Fibroblast of the conjunctiva (primary cell): ENCODE data around the gene PFKM.

Experiments used
- DNase-seq: peaks from one replicate; pipeline ENCODE4 v3.0.0-alpha.2; 2010; ENCODE audit warnings: low read depth

PFKM gene

DNA sequence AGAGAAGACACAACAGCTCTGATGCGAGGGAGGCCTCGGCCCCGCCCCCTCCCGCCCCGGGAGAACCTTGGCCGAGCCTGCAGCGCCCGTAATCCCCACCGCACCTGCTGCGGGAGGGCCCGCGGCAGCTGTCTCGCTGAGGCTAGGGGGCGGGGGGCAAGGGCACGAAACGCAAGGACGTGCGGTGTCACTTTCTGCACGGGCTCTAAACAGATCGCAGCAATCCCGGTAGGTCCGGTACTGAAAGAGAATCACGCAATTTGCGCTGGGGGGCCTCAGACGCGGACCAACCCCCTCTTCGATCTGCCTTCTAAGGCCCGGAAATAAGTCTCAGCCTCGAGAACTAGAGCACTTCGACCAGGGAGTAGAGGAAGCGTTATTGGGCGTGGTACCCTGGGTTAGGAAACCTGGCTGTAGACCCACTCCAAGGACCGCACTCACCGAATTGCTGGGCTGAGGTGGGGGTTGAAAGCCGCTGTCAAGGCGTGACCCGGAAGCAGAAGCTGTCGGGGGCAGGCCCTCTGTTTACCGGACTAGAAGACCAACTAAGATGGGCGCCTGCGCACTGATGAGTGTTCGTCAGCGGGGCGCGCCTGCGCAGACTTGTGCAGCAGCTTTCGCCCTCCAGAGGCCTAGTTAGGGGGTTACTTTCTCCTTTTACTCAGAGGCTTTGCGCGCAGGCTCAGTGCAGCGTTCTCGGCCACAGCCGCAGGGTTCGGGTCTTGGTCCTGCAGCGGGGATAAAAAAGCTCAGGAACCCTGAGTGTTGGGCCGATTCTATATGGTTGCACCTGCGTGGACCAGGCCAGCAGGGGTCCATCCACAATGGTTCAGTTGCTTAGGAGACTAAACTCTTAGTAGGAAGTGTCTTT is 38.1 kb downstream of the PFKM start, which contains the start of gene ASB8:
TSS of gene ASB8 (minus strand) at position 498 of the 871 bp plus-strand sequence. CDS start 4,019 bp downstream, outside the sequence.
- DNase-seq, result peak; percentile 98

DNA sequence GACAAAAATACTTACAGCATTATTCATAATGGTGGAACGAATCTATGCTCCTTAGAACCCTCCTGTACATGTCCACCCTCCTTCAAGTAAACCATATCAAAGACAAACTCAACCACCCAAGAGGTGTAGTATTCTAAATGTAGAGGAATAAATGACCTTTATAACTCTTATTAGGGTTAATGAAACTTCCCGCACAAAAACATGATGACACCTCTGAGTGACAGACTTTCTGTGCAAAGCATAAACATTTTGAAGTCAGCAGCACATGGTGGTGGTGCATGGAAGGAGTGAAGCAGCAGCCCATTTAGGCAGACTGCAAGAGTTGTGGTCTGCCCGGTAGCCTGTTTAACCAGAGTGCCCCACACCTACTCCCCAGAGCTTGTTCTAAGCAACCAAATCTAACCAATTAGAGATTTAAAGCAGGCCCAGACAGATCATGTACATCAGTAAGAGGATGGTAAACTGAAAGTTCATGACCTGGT is 38.8 kb downstream of the PFKM start:
- DNase-seq, result no peak

DNA sequence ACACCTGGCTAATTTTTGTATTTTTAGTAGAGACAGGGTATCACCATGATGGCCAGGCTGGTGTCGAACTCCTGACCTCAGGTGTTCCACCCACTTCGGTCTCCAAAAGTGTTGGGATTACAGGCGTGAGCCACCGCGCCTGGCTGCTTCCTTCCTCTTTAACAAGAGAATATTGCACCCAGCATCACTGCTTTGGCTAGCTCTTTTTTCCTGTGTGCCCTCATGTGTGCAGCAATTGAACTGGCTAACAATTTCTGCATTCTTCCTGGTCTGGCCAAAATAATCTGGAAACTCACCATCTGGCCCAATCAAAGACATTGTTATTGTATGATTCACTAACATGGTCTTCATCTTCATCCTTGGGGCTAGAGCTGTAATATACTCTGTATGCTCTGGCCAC is 40.9 kb downstream of the PFKM start:
- DNase-seq, result no peak

DNA sequence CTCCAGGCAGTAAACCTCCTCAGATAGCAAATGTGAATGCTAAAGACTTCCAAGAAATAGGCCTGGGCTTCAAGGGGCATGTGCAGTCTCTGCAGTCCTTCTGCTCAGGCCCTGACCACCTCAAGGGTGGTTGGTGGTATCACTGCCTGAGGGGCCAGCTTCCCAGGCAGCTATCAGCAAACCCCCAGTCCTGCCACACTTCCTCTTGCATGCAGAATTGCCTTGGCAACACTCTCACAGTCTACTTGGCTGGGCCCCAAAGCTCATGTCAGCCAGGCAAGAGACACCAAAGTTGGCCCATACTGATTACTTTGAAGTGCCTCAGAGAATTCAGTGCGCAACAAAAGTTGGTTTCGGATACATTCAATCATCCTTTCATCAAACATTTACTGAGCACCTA is 41.6 kb downstream of the PFKM start:
- no peak for DNase-seq

DNA sequence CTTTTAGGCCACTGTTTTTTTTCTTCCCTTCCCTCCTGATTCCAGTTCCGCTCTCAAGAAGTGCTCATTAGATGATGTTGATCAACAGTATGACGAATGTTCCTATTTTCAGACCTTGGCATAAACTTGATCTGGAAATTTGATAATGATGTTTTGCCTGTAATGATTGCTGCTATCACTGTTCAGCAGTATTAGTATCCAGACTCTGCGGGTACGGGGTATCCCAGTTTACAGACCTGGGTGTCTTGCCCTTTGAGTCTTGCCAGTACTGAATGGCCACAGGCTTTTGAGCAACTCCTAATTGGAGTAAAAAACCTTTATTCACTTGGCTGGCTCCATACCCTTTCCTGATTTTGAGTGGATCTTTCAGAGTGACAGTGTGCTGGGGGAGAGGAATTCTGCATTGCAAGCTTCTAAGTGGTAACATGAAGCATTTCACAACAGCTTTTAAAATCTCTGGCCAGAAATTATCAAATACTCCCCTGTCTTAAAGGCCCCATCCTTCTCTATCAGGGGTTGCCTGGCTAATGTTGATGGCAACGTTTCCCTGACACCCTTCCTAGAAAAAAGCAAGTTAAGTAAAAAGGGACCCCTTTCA is 44.1 kb downstream of the PFKM start:
- no peak for DNase-seq

DNA sequence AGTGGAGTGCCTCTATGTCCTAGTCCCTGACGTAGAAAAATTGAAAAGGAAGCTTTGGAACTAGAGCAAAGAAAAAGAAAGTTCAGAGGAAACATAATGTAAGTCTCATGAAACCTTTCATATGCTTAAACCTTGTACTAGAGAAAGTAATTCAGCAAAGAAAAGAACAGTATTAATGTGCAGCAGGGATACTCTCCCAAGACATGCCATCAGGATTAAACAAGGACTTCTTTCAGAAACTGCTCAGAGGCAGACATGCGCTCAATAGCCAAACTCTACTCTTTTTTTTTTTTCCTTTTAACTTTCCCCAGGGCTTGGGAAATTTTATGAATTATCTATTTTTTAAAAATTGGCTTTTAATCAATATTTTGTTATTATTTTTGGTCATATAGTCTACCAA is 45.3 kb downstream of the PFKM start:
- no peak for DNase-seq

DNA sequence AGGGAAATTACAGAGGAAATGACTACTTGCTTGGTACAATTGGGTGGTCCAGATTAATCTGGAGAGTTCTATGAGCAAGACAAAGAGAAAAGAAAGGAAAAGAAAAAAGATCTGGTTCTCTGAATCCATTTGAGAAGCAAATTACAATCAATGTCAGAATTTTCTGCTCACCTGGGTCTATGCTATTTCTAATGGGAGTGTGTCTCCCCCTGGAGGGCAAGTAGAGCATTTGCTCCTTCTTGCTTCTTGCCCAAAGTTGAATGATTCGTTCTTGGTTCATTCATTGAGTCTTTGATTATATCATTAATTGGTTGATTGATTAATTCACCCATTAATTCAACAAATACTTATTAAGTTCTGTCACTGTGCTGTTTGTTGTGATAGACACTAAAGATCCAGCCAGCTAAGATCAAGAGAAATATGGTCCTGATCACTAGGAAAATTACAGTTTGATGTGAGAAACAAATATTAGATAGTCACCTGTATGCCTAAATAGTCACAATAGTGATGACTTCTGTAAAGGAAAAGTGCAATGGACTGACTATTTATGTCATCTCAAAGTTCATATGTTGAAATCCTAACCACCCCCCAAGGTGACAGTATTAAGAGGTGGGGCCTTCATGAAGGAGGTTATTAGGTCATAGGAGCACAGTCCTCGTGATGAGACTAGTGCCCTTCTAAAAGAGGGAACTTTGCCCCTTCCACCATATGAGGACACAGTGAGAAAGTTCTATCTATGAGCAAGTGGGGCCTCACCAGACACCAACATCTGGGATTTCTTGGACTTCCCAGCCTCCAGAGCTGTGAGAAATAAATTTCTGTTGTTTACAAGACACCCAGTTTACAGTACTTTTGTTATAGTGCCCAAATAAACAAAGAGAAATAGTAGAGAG is 46.2 kb downstream of the PFKM start:
- DNase-seq, result peak; percentile 55

DNA sequence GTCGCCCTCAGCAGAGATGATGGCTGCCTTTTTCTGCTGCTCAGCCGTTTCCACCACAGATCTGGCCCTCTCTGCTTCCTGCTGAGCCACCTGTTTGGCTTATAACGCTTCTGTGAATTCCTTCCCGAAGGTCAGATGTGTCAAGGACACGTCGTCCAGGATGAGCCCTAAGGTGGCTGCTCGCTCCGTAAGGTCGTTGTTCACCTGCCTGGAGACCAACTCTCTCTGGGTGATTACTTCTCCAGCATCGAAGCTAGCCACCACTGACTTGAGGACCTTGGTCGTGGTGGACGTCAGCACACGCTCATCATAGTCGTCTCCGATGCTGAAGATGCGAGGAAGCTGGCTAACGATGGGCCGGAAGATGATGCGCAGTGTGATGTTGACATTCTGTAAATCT is 49.8 kb downstream of the PFKM start:
- no peak for DNase-seq

DNA sequence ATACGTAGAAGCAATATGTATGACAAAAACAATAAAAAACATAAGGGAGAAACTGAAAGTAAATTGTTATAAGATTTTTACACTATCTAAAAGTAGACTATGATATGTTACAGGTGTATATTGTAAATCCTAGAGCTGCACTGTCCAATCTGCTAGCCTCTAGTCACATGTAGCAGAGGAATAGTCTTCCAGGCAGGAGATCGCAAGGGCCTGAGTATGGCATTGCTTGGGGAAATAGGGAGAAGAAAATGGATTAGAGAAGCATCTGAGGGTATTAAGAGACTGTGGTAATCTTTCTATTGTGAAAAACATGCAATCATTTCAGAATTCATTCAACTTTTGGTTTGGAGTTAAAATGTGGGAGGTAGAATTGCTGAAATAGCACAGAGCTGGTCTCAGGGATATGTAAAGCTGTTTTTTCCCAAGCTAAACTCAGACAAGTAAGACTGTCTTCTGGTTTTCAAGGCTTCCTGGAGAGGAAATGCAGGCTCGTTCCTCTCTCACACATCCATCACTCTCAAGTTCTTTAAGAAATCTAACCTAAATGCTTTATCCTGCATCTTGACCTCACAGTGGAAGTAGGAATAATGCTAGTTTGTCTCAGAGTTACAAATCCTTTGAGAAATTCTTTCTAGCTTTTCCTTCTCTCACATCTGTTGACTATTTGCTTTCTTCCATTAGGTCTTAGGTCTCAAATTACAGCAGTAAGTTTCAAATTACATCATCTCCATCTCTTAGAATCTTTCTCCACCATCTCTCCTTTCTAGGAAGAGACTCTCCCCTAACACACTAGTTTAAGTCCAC is 56.7 kb downstream of the PFKM start:
- no peak for DNase-seq

DNA sequence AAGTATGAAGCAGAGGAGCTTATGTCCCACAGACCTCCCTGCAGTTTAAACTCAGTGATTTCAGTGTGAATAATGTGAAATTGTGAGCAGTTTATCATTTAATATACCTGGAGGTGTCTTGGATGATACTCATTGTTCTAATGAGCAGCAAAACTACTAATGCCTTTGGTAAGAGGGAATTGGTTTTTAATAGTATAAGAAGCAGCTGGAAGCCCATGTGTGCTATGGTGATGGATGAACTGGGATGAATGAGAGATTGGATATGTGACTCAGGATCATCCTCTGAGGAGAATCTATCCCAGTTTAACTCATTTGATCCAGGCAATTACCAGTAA is 57.2 kb downstream of the PFKM start:
- no peak for DNase-seq

DNA sequence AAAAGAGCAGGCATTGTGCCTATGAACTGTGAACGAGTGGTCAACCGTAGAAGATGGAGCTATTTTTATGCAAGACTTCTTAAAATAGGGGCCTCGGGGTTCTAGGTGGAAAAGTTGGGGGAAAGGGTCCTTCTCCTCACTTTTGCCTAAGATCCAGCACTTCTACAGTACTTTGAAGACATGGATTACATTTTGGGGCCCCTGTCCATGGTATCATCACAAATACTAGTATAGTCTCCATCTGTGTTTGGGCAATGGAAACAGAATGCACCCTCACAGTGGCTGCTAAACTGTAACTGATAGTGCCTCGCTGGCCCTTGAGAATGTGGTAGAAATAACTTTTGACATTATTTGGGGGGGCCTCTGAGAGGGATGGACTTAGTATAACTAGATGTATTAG is 58.8 kb downstream of the PFKM start:
- no peak for DNase-seq

DNA sequence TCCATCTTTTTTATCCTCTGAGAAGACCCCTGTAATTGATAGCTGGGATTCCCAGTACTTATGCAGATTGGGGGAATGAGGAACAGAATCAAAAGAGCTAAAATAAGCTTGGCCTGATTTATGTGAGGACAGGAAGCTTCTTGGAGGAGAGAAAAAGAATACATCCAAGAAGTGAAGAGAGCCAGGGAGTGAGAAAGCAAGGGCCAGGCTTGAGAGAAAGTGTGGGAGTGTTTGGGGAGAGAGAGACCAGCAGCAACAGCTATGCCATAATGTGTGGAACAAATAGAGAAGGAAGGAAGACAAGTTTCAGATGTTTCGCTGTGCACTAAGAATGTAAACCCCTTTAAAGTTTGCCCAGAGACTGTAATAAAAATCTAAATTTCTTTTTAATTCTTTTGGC is 60.3 kb downstream of the PFKM start:
- no peak for DNase-seq

DNA sequence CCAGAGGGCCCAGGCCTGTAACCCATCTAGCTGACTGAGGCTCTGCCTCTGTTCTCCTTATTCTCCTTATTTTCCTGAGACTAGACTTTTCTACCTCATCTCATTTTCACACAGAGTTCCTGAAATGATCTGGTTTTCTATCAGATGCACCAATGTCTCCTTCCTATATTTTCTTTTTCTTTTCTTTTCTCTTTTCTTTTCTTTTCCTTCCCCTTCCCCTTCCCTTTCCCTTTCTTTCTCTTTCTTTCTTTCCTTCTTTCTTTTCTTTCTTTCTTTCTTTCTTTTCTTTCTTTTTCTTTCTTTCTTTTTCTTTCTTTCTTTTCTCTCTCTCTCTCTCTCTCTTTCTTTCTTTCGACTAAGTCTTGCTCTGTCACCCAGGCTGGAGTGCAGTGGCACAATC is 61.3 kb downstream of the PFKM start:
- DNase-seq, result no peak

DNA sequence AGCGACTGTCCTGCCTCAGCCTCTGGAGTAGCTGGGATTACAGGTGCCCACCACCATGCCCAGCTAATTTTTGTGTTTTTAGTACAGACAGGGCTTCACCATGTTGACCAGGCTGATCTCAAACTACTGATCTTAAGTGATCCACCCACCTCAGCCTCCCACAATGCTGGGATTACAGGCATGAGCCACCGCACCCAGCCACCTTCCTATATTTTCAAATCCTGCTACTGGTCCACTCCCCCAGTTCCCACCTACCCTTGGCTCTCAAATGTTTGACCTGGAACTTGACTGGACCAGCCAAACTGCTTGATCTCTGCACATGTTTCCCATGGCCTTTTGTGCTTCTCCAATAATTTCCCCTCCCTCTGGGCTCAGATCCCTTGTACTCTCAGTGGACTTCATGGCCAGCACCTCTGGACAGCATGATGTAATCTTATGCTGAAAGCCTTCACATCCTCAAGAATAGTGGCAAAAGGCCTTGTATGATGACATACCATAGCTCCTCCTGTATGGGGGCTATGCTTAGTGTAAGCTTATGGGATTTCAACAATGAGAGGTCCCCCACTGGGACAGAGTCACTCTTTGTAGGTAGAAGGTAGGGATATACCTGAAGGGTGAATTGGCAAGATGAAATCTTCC is 61.8 kb downstream of the PFKM start:
- DNase-seq, result no peak

DNA sequence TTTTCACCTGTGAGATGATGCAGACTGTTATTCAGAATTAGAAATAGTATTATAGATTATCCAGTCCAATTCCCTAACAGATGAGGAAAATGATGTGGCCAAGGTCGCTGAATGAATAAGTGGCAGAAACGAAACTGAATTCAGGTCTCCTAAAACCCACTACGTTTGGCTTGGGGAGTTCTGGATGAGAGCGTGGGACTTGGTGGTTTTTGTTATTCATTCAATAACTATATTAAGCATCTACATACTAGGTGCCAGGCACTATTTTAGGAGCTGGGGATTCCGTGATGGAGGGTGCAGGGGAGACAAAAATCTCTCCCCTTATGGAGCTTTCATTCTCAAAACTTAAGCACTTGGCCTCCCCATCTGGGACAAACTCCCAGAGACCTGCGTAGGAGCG is 63.5 kb downstream of the PFKM start:
- no peak for DNase-seq

DNA sequence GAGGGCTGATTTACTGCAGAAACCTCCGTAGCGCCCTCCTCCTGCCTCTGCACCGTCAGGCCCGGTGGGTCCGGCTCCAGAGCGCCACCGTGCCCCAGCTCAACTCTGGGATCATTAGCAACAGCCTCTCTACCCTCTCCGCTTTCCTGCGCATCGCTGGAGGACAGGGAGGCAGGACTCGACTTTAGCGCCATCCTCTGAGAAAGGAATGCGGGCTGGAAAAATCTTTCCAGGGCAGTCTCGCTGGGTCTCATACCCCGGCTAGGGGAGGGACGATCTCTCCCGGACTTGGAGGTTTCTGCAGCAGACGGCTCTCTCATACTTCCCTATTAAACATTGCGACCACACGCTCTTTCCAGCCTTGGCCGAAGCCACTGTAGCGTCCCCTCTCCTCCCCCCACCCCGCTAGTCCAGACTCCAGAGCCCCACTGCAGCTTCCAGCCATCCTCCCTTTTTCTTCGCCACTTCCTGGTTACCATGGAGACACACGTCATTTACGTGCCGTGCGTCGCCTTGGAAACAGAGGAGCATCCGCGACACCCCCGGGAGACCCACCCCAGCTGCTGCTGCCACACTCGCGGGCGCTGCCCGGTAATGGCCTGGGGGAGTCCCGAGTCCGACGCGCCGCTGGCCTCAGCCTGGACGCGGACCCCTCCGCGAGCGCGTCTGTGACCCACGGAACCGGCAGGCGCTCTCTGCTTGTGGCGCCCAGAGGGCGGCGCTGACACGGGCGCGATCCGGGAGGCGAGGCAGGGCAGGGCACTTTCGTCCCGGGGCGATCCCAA is 64.1 kb downstream of the PFKM start, which contains the start of gene CCDC184:
TSS of gene CCDC184 (plus strand) at position 554 of the 785 bp plus-strand sequence. CDS start 479 bp downstream, outside the sequence.
- peak; percentile 73 for DNase-seq

DNA sequence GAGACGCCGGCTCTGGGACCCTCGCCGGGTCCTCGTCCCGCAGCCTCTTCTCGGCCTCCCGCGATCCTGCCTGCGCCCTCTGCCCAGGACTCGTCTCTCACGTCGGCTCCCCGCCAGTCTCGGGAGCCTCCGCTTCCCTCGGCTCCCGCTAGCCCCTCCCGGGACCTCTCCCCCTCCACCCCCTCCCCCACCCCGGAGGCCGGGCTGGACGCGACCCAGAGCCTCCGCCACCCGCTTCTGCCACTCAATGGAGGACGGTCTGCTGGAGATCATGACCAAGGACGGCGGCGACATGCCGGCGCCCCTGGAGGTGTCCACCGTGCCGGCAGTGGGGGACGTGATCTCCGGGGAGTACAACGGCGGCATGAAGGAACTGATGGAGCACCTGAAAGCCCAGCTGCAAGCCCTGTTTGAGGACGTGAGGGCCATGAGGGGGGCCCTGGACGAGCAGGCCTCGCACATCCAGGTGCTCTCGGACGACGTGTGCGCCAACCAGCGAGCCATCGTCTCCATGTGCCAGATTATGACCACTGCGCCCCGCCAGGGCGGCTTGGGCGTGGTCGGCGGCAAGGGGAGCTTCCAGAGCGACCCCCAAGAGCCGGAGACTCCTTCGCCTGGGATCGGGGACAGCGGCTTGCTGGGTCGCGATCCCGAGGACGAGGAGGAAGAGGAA is 64.8 kb downstream of the PFKM start:
- DNase-seq, result no peak

DNA sequence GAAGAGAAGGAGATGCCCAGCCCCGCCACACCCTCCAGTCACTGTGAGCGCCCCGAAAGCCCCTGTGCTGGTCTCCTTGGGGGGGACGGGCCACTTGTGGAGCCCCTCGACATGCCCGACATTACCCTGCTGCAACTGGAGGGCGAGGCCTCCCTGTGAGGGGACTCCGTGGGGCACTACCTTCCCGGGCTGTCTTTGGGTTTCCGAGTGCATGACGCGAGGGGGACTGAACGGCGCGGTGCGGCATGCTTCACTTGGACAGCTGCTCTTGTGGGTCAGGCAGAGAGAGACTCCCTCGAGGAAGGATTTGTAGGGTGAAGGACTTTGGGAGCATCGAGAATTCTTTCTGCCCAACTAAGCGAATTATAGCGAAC is 65.4 kb downstream of the PFKM start:
- no peak for DNase-seq

DNA sequence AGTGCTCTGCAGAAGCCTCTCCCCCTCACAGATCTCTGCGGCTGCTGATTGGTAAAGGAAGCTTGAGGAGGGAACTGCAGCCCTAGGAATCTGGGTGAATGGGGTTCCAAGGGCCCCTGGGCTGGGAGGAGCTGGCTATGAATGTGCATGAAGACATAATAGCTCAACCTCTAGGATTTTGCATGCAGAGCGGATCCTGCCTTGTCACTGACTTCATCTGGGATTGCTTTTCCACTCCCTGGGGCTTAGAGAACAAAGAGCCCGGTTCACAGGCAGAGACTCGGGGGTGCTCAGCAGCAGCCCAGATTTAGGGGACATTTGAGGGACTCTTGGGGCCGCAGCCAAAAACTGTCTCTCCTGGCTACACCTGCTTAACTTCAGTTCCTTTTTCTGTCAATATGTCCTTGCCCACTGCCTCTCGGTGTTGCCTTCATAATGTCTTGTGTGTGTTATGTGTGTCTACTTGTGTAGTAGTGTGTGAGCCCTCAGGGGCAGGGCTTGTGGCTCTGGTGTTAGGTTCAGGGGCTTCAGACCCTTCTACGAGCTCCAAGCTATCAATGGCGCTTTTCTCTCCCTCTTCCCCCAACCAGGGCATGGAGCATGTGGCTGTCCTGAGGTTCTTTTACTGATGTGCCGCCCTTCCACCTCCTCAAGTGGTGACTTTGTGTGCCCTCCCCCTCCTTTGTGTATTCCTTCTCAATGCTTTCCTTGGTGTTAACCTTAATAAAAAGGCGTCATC is 66.2 kb downstream of the PFKM start:
- DNase-seq, result no peak
